DOHH2 (cell line): ENCODE results near the gene C2CD3.

Source experiments
- H3F3A ChIP-seq: fragments of 200-600 bp; sonication (generic), shearing (Covaris generic); 2 replicates; pipeline ENCODE4 v1.6.0; 2016; ENCODE audit warnings: antibody characterized with exemption, mild to moderate bottlenecking; ENCODE audit not compliant: control insufficient read depth, insufficient read depth
- H3K27ac ChIP-seq: fragments of 200-600 bp; sonication (generic); 2 replicates; pipeline ENCODE4 v1.5.1; 2014; ENCODE audit warnings: low read depth, mild to moderate bottlenecking, low read length, moderate library complexity
- H3K27me3 ChIP-seq: fragments of 200-600 bp; sonication (generic); 2 replicates; pipeline ENCODE4 v1.6.1; 2014; ENCODE audit warnings: mild to moderate bottlenecking, low read length, mixed read lengths; ENCODE audit not compliant: control insufficient read depth
- H3K36me3 ChIP-seq: fragments of 200-600 bp; sonication (generic); 2 replicates; pipeline ENCODE4 v1.6.1; 2014; ENCODE audit warnings: mild to moderate bottlenecking, low read length, moderate library complexity, mixed read lengths; ENCODE audit not compliant: control insufficient read depth
- H3K4me1 ChIP-seq: fragments of 200-600 bp; sonication (generic); 2 replicates; pipeline ENCODE4 v1.6.1; 2014; ENCODE audit warnings: mild to moderate bottlenecking, low read length, mixed read lengths; ENCODE audit not compliant: control insufficient read depth
- H3K4me2 ChIP-seq: fragments of 200-600 bp; sonication (generic); 2 replicates; pipeline ENCODE4 v1.6.0; 2014; ENCODE audit warnings: mild to moderate bottlenecking, low read length, moderate library complexity
- H3K4me3 ChIP-seq: fragments of 200-600 bp; sonication (generic); 2 replicates; pipeline ENCODE4 v1.5.1; 2014; ENCODE audit warnings: mild to moderate bottlenecking, low read length, mixed read lengths
- H3K79me2 ChIP-seq: fragments of 200-600 bp; sonication (generic); 2 replicates; pipeline ENCODE4 v1.6.1; 2014; ENCODE audit warnings: mild to moderate bottlenecking, low read length, mixed read lengths; ENCODE audit not compliant: control insufficient read depth
- H3K9me2 ChIP-seq: fragments of 200-600 bp; sonication (generic); replicated peaks from 2 replicates; pipeline ENCODE4 v1.6.1; 2014; ENCODE audit warnings: mild to moderate bottlenecking, low read length, mixed read lengths; ENCODE audit not compliant: control insufficient read depth
- H3K9me3 ChIP-seq: fragments of 200-600 bp; sonication (generic); 2 replicates; pipeline ENCODE4 v1.6.1; 2014; ENCODE audit warnings: antibody characterized with exemption, low read length, mixed read lengths; ENCODE audit not compliant: control insufficient read depth, insufficient read depth
- H4K20me1 ChIP-seq: fragments of 200-600 bp; sonication (generic); 2 replicates; pipeline ENCODE4 v1.6.0; 2014; ENCODE audit warnings: low read depth, mild to moderate bottlenecking, antibody characterized with exemption, low read length, moderate library complexity; ENCODE audit not compliant: control insufficient read depth, insufficient read depth
- EZH2phosphoT487 ChIP-seq: fragments of 200-600 bp; sonication (generic); IDR thresholded peaks from 2 replicates; pipeline ENCODE4 v1.6.1; 2017; ENCODE audit warnings: borderline replicate concordance, mild to moderate bottlenecking, antibody characterized with exemption, low read length, moderate library complexity, mixed read lengths
- TF ChIP-seq, protein P1 (sequence below): fragments of 200-600 bp; sonication (generic); IDR thresholded peaks from one replicate; pipeline ENCODE4 v1.5.1; 2014; ENCODE audit warnings: antibody characterized with exemption, mild to moderate bottlenecking, low read depth, low read length; ENCODE audit not compliant: poor library complexity, severe bottlenecking

Gene C2CD3, protein sequence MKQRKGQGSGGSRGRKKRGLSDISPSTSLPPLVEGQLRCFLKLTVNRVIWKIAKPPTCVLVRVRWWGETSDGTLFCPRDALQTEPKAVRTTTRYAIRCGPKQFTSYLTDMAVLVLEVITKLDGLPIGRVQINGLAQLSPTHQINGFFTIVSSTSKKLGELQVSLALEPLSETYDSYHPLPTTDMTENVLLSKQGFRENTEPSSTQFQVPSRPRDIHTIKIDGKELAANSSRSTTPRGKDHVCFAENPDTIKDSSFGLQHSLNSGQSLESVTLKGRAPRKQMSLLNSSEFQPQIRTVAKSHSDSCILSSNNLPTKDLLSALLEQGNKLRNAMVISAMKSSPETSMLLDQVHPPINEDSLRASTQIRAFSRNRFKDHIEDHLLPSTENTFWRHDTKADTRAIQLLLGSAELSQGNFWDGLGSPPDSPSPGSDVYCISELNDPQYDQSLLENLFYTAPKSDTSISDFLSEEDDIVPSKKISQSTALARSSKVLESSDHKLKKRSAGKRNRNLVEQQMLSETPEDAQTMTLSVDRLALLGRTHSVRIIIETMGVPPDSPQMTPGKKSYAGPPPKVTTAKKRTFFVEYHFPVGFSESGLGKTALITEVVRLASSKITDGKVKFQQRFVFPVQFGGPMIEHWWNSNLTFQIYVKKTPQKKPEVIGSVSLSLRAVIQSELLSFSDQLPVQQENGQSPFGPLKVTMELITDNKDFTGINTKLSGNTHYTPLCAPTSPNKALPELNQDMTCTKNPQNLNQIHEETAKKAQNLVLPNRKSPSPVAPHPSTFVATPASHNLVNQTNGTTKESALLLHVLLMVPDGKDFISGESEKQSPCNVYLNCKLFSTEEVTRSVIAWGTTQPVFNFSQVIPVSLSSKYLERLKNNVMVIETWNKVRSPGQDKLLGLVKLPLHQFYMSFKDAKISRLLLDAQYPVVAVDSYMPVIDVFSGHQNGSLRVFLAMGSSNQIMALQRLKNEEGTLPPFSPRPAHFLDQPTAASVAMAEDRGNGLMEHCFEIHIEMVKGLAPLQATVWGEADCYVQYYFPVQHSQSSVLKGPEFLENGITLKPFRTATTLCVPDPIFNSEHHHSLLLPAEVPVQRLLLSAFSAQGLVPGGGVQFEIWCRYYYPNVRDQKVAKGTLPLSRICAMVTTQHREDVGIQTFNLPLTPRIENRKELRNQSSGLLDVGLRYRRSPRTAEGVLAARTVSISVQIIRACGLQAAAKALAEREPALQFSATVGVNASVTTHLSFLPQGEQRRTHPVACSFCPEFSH (N-terminal part only)

DNA sequence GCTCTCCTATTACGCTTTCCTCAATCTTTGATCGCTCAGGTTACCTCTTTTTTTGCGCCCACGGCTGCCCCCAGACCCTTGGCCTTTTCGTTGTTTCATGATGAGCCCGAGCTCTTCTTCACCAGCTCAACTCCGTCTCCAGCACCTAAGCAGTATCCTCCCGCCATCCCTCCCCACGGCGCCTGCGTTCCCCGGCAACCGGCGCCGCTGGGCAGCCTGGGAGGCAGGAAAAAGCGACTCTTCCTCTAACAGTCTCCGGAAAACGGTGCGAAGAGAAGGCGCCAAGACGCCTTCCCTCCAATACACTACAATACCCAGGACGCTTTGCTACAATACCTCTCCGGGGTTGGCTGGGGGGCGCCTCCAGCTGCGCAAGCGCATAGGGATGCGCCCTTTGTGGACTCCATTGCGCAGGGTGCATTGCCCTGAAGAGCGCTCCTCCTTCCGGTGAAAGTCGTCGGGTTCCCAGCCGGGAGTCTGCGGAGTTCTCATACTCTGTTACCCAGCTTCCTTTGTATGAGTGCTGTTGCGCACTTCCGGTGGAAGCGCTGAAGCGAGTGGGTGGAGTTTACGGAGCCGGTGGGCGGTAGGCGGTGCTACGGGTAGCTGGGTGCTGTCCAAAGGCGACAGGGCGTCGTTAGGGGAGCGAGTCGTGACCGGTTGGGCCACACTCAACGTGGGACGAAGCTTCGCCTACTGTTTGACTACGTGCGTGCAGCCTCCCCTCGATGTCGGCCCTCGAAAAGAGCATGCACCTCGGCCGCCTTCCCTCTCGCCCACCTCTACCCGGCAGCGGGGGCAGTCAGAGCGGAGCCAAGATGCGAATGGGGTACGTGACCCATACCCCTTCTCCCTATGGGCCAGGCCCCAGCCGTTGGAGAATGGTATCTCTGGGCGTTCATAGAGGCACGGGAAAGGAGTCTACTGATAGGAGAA is at the start of gene C2CD3, which contains the start of gene PPME1:
Gene C2CD3 (minus strand): TSS at position 309 of the 936 bp plus-strand sequence. CDS start 210 bp downstream, at position 99.
Gene PPME1 (plus strand): TSS at position 596 of the 936 bp plus-strand sequence. CDS start 133 bp downstream, at position 729.
- H3K27ac ChIP-seq, result peak within 1 kb of the TSS; percentile 70
- H3K27me3 ChIP-seq, result no peaks in the 10 kb centered on the region
- H3K9me3 ChIP-seq, result no peaks in the 10 kb centered on the region
- peak within 1 kb of the TSS; percentile 88 for H3K4me2 ChIP-seq
- H4K20me1 ChIP-seq, result no peaks in the 10 kb centered on the region
- peaks cover 55% of the 10 kb centered on the region for H3K36me3 ChIP-seq
- TF ChIP-seq, protein P1, sequence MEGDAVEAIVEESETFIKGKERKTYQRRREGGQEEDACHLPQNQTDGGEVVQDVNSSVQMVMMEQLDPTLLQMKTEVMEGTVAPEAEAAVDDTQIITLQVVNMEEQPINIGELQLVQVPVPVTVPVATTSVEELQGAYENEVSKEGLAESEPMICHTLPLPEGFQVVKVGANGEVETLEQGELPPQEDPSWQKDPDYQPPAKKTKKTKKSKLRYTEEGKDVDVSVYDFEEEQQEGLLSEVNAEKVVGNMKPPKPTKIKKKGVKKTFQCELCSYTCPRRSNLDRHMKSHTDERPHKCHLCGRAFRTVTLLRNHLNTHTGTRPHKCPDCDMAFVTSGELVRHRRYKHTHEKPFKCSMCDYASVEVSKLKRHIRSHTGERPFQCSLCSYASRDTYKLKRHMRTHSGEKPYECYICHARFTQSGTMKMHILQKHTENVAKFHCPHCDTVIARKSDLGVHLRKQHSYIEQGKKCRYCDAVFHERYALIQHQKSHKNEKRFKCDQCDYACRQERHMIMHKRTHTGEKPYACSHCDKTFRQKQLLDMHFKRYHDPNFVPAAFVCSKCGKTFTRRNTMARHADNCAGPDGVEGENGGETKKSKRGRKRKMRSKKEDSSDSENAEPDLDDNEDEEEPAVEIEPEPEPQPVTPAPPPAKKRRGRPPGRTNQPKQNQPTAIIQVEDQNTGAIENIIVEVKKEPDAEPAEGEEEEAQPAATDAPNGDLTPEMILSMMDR, result peak; percentile 22
- no peak for TF ChIP-seq EZH2phosphoT487
- peaks cover 74% of the 10 kb centered on the region for H3K79me2 ChIP-seq
- H3F3A ChIP-seq, result no peaks in the 10 kb centered on the region
- peaks cover 38% of the 10 kb centered on the region for H3K4me1 ChIP-seq
- peak within 1 kb of the TSS; percentile 92 for H3K4me3 ChIP-seq
- H3K9me2 ChIP-seq, result no peaks in the 10 kb centered on the region

DNA sequence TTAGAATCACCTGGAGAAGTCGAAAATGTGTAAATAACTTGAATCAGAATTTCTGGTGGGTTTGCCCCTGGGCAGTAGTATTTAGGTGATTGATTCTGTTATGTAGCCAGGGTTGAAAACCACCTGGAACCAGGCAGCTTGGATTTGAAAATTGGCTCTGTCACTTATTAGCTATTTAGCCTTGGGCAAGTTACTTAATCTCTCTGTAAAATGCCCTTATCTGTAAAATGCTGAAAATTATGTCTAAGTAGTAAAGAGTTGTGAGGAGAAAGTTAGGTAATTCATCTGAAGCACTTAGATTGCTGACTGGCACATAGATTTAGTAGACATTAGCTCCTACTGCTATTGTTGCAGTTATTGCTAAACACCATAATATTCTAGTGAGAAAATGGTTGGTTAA is 49.6 kb upstream of the C2CD3 start:
- Histone ChIP-seq H3K27me3 (no peaks in the 10 kb centered on the region), H3K4me2 (no peak overlapping the region), H3K36me3 (peaks cover 8% of the 10 kb centered on the region), H4K20me1 (no peaks in the 10 kb centered on the region), H3K27ac (no peak overlapping the region), H3K79me2 (no peaks in the 10 kb centered on the region), H3K9me3 (no peaks in the 10 kb centered on the region; the same call in 1 of the 2 replicates), H3K4me1 (no peaks in the 10 kb centered on the region), H3F3A (no peaks in the 10 kb centered on the region), H3K4me3 (no peak overlapping the region), H3K9me2 (no peaks in the 10 kb centered on the region)
- TF ChIP-seq, protein P1, result no peak
- TF ChIP-seq EZH2phosphoT487, result no peak

DNA sequence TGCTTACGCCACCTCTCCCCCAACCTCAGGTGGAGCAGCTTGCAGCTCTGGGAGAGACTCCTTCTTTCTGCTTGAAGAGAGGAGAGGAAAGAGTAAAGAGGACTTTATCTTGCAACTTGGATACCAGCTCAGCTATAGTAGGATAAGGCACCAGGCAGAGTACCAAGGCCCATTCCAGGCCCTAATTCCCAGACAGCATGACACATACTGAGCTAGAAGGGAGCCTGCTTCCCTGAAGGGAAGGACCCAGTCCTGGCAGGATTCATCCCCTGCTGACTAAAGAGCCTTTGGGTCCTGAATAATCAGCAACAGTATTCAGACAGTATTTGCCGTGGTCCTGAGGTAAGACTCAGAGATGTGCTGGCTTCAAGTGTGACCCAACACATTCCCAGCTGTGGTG is 41.7 kb upstream of the C2CD3 start:
- Histone ChIP-seq H3K4me2 (no peak overlapping the region), H3K36me3 (peaks cover 34% of the 10 kb centered on the region), H3K27ac (no peak overlapping the region), H4K20me1 (no peaks in the 10 kb centered on the region), H3F3A (no peaks in the 10 kb centered on the region), H3K9me3 (no peaks in the 10 kb centered on the region), H3K4me1 (no peaks in the 10 kb centered on the region), H3K27me3 (no peaks in the 10 kb centered on the region), H3K4me3 (no peak overlapping the region), H3K9me2 (no peaks in the 10 kb centered on the region), H3K79me2 (no peaks in the 10 kb centered on the region)
- TF ChIP-seq, protein P1, result no peak
- TF ChIP-seq EZH2phosphoT487, result no peak
